Karpas-422 (cell line): ENCODE data around the gene THPO. TPM values are rescaled to one million over a fixed set of nuclear protein-coding genes. Genes with fewer than 3 reads are reported as not detected.
A peak's percentile ranks its signal among the peaks of the same experiment; 100 is the strongest.

Experiments
- DNase-seq: peaks from one replicate; pipeline ENCODE4 v3.0.0-alpha.2; 2015
- H2AFZ ChIP-seq: fragments of 200-600 bp; sonication (generic); 2 replicates; pipeline ENCODE4 v1.6.1; 2014; ENCODE audit warnings: antibody characterized with exemption, low read length, mixed read lengths
- H3K27ac ChIP-seq: fragments of 200-600 bp; sonication (generic); 2 replicates; pipeline ENCODE4 v1.5.1; 2014; ENCODE audit warnings: mild to moderate bottlenecking, low read length, moderate library complexity
- H3K27me3 ChIP-seq: fragments of 200-600 bp; sonication (generic); 2 replicates; pipeline ENCODE4 v1.6.1; 2014; ENCODE audit warnings: low read length, mixed read lengths
- H3K36me3 ChIP-seq: fragments of 200-600 bp; sonication (generic); 2 replicates; pipeline ENCODE4 v1.6.1; 2014; ENCODE audit warnings: low read length, mixed read lengths; ENCODE audit not compliant: insufficient read depth
- H3K4me1 ChIP-seq: fragments of 200-600 bp; sonication (generic); 2 replicates; pipeline ENCODE4 v1.6.1; 2014; ENCODE audit warnings: mild to moderate bottlenecking, low read length, mixed read lengths
- H3K4me2 ChIP-seq: fragments of 200-600 bp; sonication (generic); 2 replicates; pipeline ENCODE4 v1.6.1; 2014; ENCODE audit warnings: low read length, low read depth, mild to moderate bottlenecking; ENCODE audit not compliant: poor library complexity, severe bottlenecking
- H3K4me3 ChIP-seq: fragments of 200-600 bp; sonication (generic); 2 replicates; pipeline ENCODE4 v1.5.1; 2014; ENCODE audit warnings: mild to moderate bottlenecking, antibody characterized with exemption, low read length, mixed read lengths
- H3K79me2 ChIP-seq: fragments of 200-600 bp; sonication (generic); 2 replicates; pipeline ENCODE4 v1.6.1; 2014; ENCODE audit warnings: mild to moderate bottlenecking, low read length, mixed read lengths
- H3K9ac ChIP-seq: fragments of 200-600 bp; sonication (generic); 2 replicates; pipeline ENCODE4 v1.6.0; 2014; ENCODE audit warnings: low read length
- H3K9me2 ChIP-seq: fragments of 200-600 bp; sonication (generic), shearing (Covaris generic); replicated peaks from 2 replicates; pipeline ENCODE4 v1.6.0; 2014; ENCODE audit warnings: mild to moderate bottlenecking, low read length, moderate library complexity; ENCODE audit not compliant: insufficient read depth
- H3K9me3 ChIP-seq: fragments of 300-700, 200-600 bp; sonication (generic); 2 replicates; pipeline ENCODE4 v1.6.1; 2014; ENCODE audit warnings: low read length, mixed read lengths
- H4K20me1 ChIP-seq: fragments of 200-600 bp; sonication (generic); 2 replicates; pipeline ENCODE4 v1.6.1; 2014; ENCODE audit warnings: mild to moderate bottlenecking, antibody characterized with exemption, low read length, low read depth; ENCODE audit not compliant: insufficient read depth
- total RNA-seq: library from RNA; depleted of rRNA; stranded (reverse); fragments of >200 nt; shearing (Covaris generic); gene quantifications from 2 replicates; pipeline ENCODE4 v1.2.3, GENCODE V29; 2014; ENCODE audit warnings: low replicate concordance

THPO gene
- total RNA-seq, 1 experiment from 2014 or later, result 12.5 TPM

GRCh38 chr3:184361932-184362667 lies 15.9 kb downstream of the THPO start:
- Histone ChIP-seq H3K9me2 (no peaks in the 10 kb centered on the region), H2AFZ (peak overlapping the region; percentile 17; the same call in 1 of the 2 replicates), H3K4me2 (peak overlapping the region; percentile 74), H3K4me3 (peak overlapping the region; percentile 74), H3K79me2 (peaks cover 30% of the 10 kb centered on the region), H3K9me3 (no peaks in the 10 kb centered on the region), H3K9ac (peak overlapping the region; percentile 96), H3K36me3 (peaks cover 20% of the 10 kb centered on the region), H3K27me3 (no peaks in the 10 kb centered on the region), H4K20me1 (no peaks in the 10 kb centered on the region), H3K4me1 (peaks cover 25% of the 10 kb centered on the region), H3K27ac (peak overlapping the region; percentile 78)
- peak; percentile 87 for DNase-seq

GRCh38 chr3:184361532-184361931 lies 16.5 kb downstream of the THPO start, which contains the start of the genes CLCN2 and POLR2H:
Gene CLCN2 (minus strand): TSS chr3:184361605. CDS start chr3:184361479, 126 bp downstream.
Gene POLR2H (plus strand): TSS chr3:184361710. CDS start chr3:184363493, 1,783 bp downstream.
- Histone ChIP-seq H3K9me3 (no peaks in the 10 kb centered on the region), H3K27me3 (no peaks in the 10 kb centered on the region), H3K79me2 (peaks cover 30% of the 10 kb centered on the region), H3K36me3 (peaks cover 14% of the 10 kb centered on the region), H3K4me2 (peak within 1 kb of the TSS; percentile 74), H2AFZ (peak within 1 kb of the TSS; percentile 62; the same call in 1 of the 2 replicates), H4K20me1 (no peaks in the 10 kb centered on the region), H3K27ac (peak within 1 kb of the TSS; percentile 78), H3K9me2 (no peaks in the 10 kb centered on the region), H3K4me1 (peaks cover 25% of the 10 kb centered on the region), H3K9ac (peak within 1 kb of the TSS; percentile 96), H3K4me3 (peak within 1 kb of the TSS; percentile 74)
- peak; percentile 92 for DNase-seq

GRCh38 chr3:184360929-184361531 lies 17.0 kb downstream of the THPO start:
- Histone ChIP-seq H2AFZ (peak overlapping the region; percentile 62; the same call in 1 of the 2 replicates), H3K4me2 (peak overlapping the region; percentile 74), H4K20me1 (no peaks in the 10 kb centered on the region), H3K9ac (peak overlapping the region; percentile 96), H3K4me1 (peaks cover 25% of the 10 kb centered on the region), H3K4me3 (peak overlapping the region; percentile 74), H3K36me3 (peaks cover 12% of the 10 kb centered on the region), H3K27ac (no peak overlapping the region), H3K9me3 (no peaks in the 10 kb centered on the region), H3K27me3 (no peaks in the 10 kb centered on the region), H3K79me2 (peaks cover 30% of the 10 kb centered on the region), H3K9me2 (no peaks in the 10 kb centered on the region)
- DNase-seq, result peak; percentile 59

- no peak for DNase-seq
- Histone ChIP-seq H3K36me3 (peaks cover 8% of the 10 kb centered on the region), H3K27ac (no peak overlapping the region)
Observed at GRCh38 chr3:184360070-184360928, 17.7 kb downstream of the THPO start.

GRCh38 chr3:184359610-184360009 lies 18.4 kb downstream of the THPO start:
- H3K4me2 ChIP-seq, result no peak overlapping the region

More at GRCh38 chr3:184360070-184360928, 17.7 kb downstream of the THPO start:
- Histone ChIP-seq H3K9me2 (no peaks in the 10 kb centered on the region), H4K20me1 (no peaks in the 10 kb centered on the region), H3K27me3 (no peaks in the 10 kb centered on the region), H3K9ac (peak overlapping the region; percentile 96), H3K4me2 (peak overlapping the region; percentile 74), H2AFZ (no peak overlapping the region), H3K4me1 (peaks cover 25% of the 10 kb centered on the region), H3K79me2 (peaks cover 30% of the 10 kb centered on the region), H3K9me3 (no peaks in the 10 kb centered on the region), H3K4me3 (peak overlapping the region; percentile 74)

GRCh38 chr3:184358921-184359350 lies 19.1 kb downstream of the THPO start:
- H3K9ac ChIP-seq, result no peak overlapping the region
- DNase-seq, result no peak
- no peak overlapping the region for H2AFZ ChIP-seq
- no peak overlapping the region for H3K4me3 ChIP-seq
- no peak overlapping the region for H3K4me2 ChIP-seq
- no peak overlapping the region for H3K27ac ChIP-seq
- no peaks in the 10 kb centered on the region for H3K27me3 ChIP-seq
- no peaks in the 10 kb centered on the region for H3K9me2 ChIP-seq
- peaks cover 14% of the 10 kb centered on the region for H3K4me1 ChIP-seq
- no peaks in the 10 kb centered on the region for H3K9me3 ChIP-seq
- no peaks in the 10 kb centered on the region for H4K20me1 ChIP-seq
- H3K79me2 ChIP-seq, result peaks cover 16% of the 10 kb centered on the region
- H3K36me3 ChIP-seq, result no peaks in the 10 kb centered on the region

More at GRCh38 chr3:184359610-184360009, 18.4 kb downstream of the THPO start:
- no peak overlapping the region for H3K9ac ChIP-seq
- H3K4me3 ChIP-seq, result no peak overlapping the region
- no peak for DNase-seq
- no peak overlapping the region for H2AFZ ChIP-seq
- peaks cover 2% of the 10 kb centered on the region; the same call in 1 of the 2 replicates for H3K36me3 ChIP-seq
- H4K20me1 ChIP-seq, result no peaks in the 10 kb centered on the region
- no peak overlapping the region for H3K27ac ChIP-seq
- no peaks in the 10 kb centered on the region for H3K9me3 ChIP-seq
- no peaks in the 10 kb centered on the region for H3K9me2 ChIP-seq
- no peaks in the 10 kb centered on the region for H3K27me3 ChIP-seq
- peaks cover 23% of the 10 kb centered on the region for H3K79me2 ChIP-seq
- H3K4me1 ChIP-seq, result peaks cover 21% of the 10 kb centered on the region

- H3K79me2 ChIP-seq, result peaks cover 9% of the 10 kb centered on the region; the same call in 1 of the 2 replicates
- H4K20me1 ChIP-seq, result no peaks in the 10 kb centered on the region
- no peak for DNase-seq
- H3K9ac ChIP-seq, result no peak overlapping the region
- H3K4me2 ChIP-seq, result no peak overlapping the region
- no peaks in the 10 kb centered on the region for H3K36me3 ChIP-seq
- H3K9me2 ChIP-seq, result no peaks in the 10 kb centered on the region
- H3K4me3 ChIP-seq, result no peak overlapping the region
- H3K27me3 ChIP-seq, result no peaks in the 10 kb centered on the region
- no peak overlapping the region for H3K27ac ChIP-seq
- peaks cover 13% of the 10 kb centered on the region for H3K4me1 ChIP-seq
- no peak overlapping the region for H2AFZ ChIP-seq
- H3K9me3 ChIP-seq, result no peaks in the 10 kb centered on the region
Observed at GRCh38 chr3:184358124-184358767, 19.8 kb downstream of the THPO start.
